DND-41 (cell line): Measurements from ENCODE around the gene KCND3.

Source experiments
- ATAC-seq: fragments of 200-7000 bp; cut with Tn5 transposase; 3 replicates; pipeline ENCODE4 v1.9.1; 2021; ENCODE audit warnings: low read depth; ENCODE audit not compliant: insufficient read depth
- DNase-seq: peaks from one replicate; pipeline ENCODE4 v3.0.0-alpha.2; 2020
- H2AFZ ChIP-seq: 2 replicates; pipeline ENCODE4 v1.6.0; 2012; ENCODE audit warnings: low read depth, low read length
- H3K27ac ChIP-seq: 2 replicates; pipeline ENCODE4 v1.5.1; 2012; ENCODE audit warnings: low read length, inconsistent platforms
- H3K27me3 ChIP-seq: fragments of 200-600 bp; sonication (generic); 2 replicates; pipeline ENCODE4 v1.6.0; 2012; ENCODE audit warnings: low read length, mild to moderate bottlenecking, inconsistent platforms; ENCODE audit not compliant: insufficient read depth, poor library complexity
- H3K36me3 ChIP-seq: 2 replicates; pipeline ENCODE4 v1.5.1; 2012; ENCODE audit warnings: low read length, inconsistent platforms; ENCODE audit not compliant: insufficient read depth
- H3K4me1 ChIP-seq: 2 replicates; pipeline ENCODE4 v1.5.1; 2012; ENCODE audit warnings: mild to moderate bottlenecking, low read length; ENCODE audit not compliant: insufficient read depth
- H3K4me2 ChIP-seq: 2 replicates; pipeline ENCODE4 v1.6.0; 2012; ENCODE audit warnings: mild to moderate bottlenecking, moderate library complexity, low read length, inconsistent platforms; ENCODE audit not compliant: insufficient read depth
- H3K4me3 ChIP-seq, 2 experiments: fragments of 200-600 bp in 1 of 2; shearing (Covaris generic) in 1 of 2; 2 replicates each; pipeline ENCODE4 v1.5.1; 2012 to 2016; ENCODE audit warnings: inconsistent platforms in 2 of 2, low read length in 2 of 2, mild to moderate bottlenecking in 2 of 2, low read depth in 1 of 2, moderate library complexity in 1 of 2
- H3K79me2 ChIP-seq: 2 replicates; pipeline ENCODE4 v1.6.0; 2012; ENCODE audit warnings: low read length, inconsistent platforms; ENCODE audit not compliant: insufficient read depth
- H3K9ac ChIP-seq: 2 replicates; pipeline ENCODE4 v1.6.0; 2012; ENCODE audit warnings: low read depth, mild to moderate bottlenecking, inconsistent platforms, low read length, moderate library complexity
- H3K9me3 ChIP-seq: 2 replicates; pipeline ENCODE4 v1.5.1; 2012; ENCODE audit warnings: low read length, moderate library complexity, mild to moderate bottlenecking, inconsistent platforms; ENCODE audit not compliant: insufficient read depth, severe bottlenecking
- H4K20me1 ChIP-seq: 2 replicates; pipeline ENCODE4 v1.6.0; 2012; ENCODE audit warnings: low read length; ENCODE audit not compliant: insufficient read depth
- EZH2 ChIP-seq: IDR thresholded peaks from 3 replicates; pipeline ENCODE4 v1.6.1; 2012; ENCODE audit warnings: borderline replicate concordance, low read depth, mild to moderate bottlenecking, moderate library complexity, low read length, inconsistent platforms; ENCODE audit not compliant: severe bottlenecking
- TF ChIP-seq, protein P1 (sequence below): IDR thresholded peaks from 2 replicates; pipeline ENCODE4 v1.5.1; 2012; ENCODE audit warnings: borderline replicate concordance, low read length, moderate library complexity, mild to moderate bottlenecking; ENCODE audit not compliant: poor library complexity, severe bottlenecking; ENCODE audit errors: extremely low read depth

KCND3 gene

GRCh38 chr1:111857194-111857651, 132.2 kb downstream of the KCND3 start:
- Histone ChIP-seq H3K4me3 (no peak overlapping the region), H3K27ac (no peak overlapping the region)

DNA sequence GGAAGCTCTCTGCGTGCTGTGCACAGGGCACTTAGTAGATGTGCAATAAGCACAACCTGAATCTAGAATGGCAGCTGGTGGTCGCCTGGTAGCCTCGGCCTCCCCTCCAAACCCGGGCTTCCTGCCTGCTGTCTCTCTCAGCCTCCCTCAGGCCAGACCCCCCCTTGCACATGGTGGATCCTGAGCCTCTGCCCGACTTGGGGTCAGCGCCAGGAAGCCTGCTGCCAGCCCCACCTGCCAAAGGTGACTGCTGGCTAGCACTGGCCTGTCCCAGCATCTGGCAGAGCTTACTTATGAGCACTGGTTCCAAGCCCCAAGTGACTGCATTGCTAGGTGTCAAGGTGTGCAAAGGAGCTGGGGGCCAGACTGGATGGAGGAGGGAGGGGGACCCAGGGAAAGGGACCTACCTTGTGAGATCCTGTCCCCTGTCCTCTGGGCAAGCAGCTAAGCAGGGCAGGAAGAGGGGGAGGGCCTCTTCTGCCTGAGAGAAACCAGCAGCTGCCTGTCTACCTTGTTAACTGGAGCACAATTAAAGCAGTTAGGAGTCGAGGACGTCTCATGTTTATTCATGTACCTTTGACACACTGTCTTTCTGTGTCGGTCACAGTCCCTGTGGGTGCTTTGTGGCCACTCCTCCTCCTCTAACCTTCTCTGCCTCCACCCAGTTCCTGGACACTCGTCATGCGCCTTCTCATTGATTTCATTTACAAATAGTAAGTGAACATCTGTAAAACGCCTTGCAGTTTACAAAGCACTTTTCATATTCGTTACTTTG, 132.9 kb downstream of the KCND3 start:
- no peaks in the 10 kb centered on the region for H3K36me3 ChIP-seq
- no peak overlapping the region for H2AFZ ChIP-seq
- no peak overlapping the region for H3K4me3 ChIP-seq
- no peak for TF ChIP-seq EZH2
- TF ChIP-seq, protein P1, sequence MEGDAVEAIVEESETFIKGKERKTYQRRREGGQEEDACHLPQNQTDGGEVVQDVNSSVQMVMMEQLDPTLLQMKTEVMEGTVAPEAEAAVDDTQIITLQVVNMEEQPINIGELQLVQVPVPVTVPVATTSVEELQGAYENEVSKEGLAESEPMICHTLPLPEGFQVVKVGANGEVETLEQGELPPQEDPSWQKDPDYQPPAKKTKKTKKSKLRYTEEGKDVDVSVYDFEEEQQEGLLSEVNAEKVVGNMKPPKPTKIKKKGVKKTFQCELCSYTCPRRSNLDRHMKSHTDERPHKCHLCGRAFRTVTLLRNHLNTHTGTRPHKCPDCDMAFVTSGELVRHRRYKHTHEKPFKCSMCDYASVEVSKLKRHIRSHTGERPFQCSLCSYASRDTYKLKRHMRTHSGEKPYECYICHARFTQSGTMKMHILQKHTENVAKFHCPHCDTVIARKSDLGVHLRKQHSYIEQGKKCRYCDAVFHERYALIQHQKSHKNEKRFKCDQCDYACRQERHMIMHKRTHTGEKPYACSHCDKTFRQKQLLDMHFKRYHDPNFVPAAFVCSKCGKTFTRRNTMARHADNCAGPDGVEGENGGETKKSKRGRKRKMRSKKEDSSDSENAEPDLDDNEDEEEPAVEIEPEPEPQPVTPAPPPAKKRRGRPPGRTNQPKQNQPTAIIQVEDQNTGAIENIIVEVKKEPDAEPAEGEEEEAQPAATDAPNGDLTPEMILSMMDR = no peak
- no peak overlapping the region for H3K9ac ChIP-seq
- H3K79me2 ChIP-seq = no peaks in the 10 kb centered on the region
- peaks cover 29% of the 10 kb centered on the region for H3K27me3 ChIP-seq
- ATAC-seq (no peak), DNase-seq (no peak)
- no peak overlapping the region for H3K4me2 ChIP-seq
- no peaks in the 10 kb centered on the region for H3K4me1 ChIP-seq
- no peaks in the 10 kb centered on the region; the same call in 1 of the 2 replicates for H4K20me1 ChIP-seq
- H3K9me3 ChIP-seq = no peaks in the 10 kb centered on the region
- no peak overlapping the region for H3K27ac ChIP-seq

More at GRCh38 chr1:111857194-111857651, 132.2 kb downstream of the KCND3 start:
- Histone ChIP-seq H3K4me2 (no peak overlapping the region), H3K27me3 (peaks cover 25% of the 10 kb centered on the region), H3K4me1 (no peaks in the 10 kb centered on the region), H3K9me3 (no peaks in the 10 kb centered on the region), H3K79me2 (no peaks in the 10 kb centered on the region), H3K9ac (no peak overlapping the region), H2AFZ (no peak overlapping the region), H3K36me3 (no peaks in the 10 kb centered on the region), H4K20me1 (no peaks in the 10 kb centered on the region; the same call in 1 of the 2 replicates)
- TF ChIP-seq, protein P1 = no peak
- no peak for TF ChIP-seq EZH2
- DNase-seq (no peak), ATAC-seq (no peak)

- TF ChIP-seq, protein P1 = no peak
- no peak for TF ChIP-seq EZH2
- H3K4me3 ChIP-seq = no peak overlapping the region
- H4K20me1 ChIP-seq = no peaks in the 10 kb centered on the region
- no peaks in the 10 kb centered on the region for H3K4me1 ChIP-seq
- H3K27ac ChIP-seq = no peak overlapping the region
- H3K9ac ChIP-seq = no peak overlapping the region
- no peaks in the 10 kb centered on the region for H3K9me3 ChIP-seq
- H3K36me3 ChIP-seq = no peaks in the 10 kb centered on the region
- no peak overlapping the region for H3K4me2 ChIP-seq
- peaks cover 29% of the 10 kb centered on the region for H3K27me3 ChIP-seq
- H3K79me2 ChIP-seq = no peaks in the 10 kb centered on the region
- no peak for ATAC-seq
- H2AFZ ChIP-seq = no peak overlapping the region
- no peak for DNase-seq
These were observed 134.2 kb downstream of the KCND3 start for GRCh38 chr1:111855260-111855659.
